ENCODE data around the gene IRAK4. TPM values are rescaled to one million over a fixed set of nuclear protein-coding genes. Genes with fewer than 3 reads are reported as not detected.

The IRAK4 gene
- polyA plus RNA-seq, 12 donors, result 5.5 to 13.6 (median 10.0) TPM; not detected in 1

DNA sequence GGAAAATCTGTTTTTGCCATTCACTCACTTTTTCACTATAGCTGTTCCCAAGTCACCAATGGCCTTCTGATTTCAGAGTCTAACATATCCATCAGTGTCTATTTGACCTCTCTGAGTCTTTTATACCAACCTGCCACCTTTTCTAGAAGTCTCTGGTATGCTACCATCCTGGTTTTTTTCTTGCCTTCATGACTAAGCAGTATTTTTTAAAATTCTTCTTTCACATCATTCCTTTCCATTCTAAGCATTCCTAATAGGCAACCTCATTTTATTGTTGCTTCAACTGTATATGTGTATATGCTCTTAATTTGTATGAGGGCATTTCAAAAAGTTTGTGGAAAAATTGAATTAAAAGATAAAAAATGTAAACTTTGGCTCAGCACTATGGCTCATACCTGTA lies 5.0 kb downstream of the IRAK4 start:
- no peak for DNase-seq

- DNase-seq, result no peak
Observed at GRCh38 chr12:43764528-43764927, 5.8 kb downstream of the IRAK4 start.

- DNase-seq, result no peak
Observed at GRCh38 chr12:43766291-43766690, 7.5 kb downstream of the IRAK4 start.

GRCh38 chr12:43776498-43776897 lies 17.7 kb downstream of the IRAK4 start:
- peak; percentile 28 for DNase-seq

- DNase-seq, result no peak
Observed at GRCh38 chr12:43786899-43787693, 28.3 kb downstream of the IRAK4 start.

DNA sequence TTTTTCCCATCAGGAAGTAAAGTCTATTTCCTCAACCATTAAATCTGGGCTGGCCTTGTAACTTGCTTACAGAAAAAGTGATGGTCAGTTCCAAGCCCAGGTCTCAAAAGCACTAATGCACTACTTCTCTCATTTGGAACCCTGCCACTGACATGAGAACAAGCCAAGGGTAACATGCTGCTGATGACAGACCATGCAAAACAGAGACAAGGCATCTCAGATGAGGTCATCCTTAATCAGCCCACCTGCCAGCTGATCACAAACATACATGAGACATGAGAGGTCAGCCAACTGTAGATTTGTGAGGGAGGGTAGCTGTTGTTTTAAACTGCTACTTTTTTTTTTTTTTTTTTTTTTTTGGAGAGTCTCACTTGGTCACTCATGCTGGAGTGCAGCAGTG lies 31.2 kb downstream of the IRAK4 start:
- peak; percentile 49 for DNase-seq

- no peak for DNase-seq
Observed at GRCh38 chr12:43795716-43796280, 37.0 kb downstream of the IRAK4 start.

GRCh38 chr12:43797561-43798217 lies 38.9 kb downstream of the IRAK4 start:
- no peak for DNase-seq

DNA sequence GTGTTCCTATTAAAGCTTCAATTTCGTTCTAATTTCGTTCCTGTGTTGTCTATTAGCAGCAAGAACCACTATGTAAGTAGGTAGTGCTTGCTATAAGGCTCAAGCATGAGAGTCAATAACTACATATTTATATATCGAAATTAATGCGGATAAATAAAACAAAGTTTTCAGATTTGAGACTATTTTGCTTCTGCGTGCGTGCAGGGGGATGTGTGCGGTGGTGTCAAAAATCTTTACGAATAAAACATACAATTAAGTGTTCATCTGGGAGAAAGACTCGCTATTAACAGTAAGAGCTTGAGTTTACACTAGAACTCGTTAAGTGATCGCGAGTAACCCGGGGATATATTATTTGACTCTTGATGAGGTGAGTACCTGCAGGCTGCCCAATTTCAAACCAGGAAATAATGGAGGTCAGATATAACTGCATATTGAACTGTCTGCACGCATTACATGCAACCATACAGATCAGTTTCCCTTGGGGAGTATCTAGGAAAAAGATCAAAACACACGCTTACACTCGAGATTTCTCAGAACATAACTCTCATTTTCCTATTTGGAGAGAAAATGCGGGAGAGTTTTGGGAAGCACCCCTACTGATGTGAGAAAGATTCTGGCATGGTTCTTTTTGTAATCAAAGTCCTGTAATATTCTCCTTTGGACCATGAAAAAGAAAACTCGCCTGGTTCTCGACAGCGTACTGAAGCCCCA lies 46.6 kb downstream of the IRAK4 start:
- peak; percentile 29 for DNase-seq

GRCh38 chr12:43805860-43806736 lies 47.3 kb downstream of the IRAK4 start, which contains the start of gene TWF1:
Gene TWF1 (minus strand): TSS chr12:43806317. CDS start chr12:43806245, 72 bp downstream.
- peak; percentile 85 for DNase-seq

- no peak for DNase-seq
Observed at GRCh38 chr12:43806737-43807072, 48.0 kb downstream of the IRAK4 start.

DNA sequence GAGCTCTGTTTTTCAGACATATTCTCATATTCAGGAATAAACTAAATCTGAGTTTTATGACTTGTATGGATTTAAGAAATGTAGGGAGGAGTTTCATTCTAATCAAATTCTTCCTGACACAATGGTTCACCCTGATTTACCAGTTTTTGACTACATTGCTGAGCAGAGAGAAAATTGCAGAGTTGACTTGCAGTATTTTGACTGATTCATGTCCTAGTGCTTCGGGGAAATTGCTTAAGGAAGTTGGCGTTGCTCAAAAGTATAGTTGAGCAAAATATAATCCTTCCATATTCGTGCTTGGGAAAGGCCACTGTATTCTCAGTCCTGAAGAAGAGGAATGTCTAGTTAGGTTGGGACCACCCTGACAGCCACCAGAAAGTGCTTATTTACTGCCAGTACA lies 48.6 kb downstream of the IRAK4 start:
- no peak for DNase-seq

DNA sequence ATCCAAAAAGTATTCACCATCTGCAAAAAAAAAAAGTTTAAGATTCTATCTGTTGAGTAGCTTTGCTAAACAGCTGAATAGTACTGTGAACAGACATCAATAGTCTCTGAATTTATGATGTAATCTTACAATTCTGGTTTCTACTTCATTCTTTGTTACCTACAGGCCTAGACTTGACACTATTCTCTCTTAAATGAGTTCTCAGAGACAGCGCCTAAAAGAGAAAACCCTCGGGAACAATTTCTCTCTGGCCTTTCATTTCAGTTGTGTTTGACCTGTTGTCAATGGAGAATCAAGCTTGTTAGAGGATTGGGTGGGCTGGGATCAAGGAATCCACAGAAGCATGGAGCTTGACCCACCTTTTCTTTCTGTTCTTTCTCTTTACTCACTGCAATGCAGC lies 53.3 kb downstream of the IRAK4 start:
- DNase-seq, result no peak

DNA sequence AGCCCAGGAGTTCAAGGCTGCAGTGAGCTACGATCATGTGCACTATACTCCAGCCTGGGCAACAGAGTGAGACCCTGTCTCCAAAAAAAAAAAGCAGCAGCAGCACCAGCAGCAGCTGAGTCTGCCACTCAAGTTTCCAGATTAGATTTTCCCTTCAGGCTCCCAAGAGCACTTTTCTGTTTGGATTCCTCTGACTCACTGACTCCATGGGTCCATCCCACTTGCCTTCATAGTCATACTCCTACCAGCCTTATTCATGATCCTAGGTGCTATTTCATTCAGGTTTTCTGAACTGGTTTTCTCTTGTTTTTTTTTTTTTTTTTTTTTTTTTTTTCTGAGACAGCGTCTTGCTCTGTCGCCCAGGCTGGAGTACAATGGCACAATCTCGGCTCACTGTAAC lies 54.2 kb downstream of the IRAK4 start:
- DNase-seq, result no peak

DNA sequence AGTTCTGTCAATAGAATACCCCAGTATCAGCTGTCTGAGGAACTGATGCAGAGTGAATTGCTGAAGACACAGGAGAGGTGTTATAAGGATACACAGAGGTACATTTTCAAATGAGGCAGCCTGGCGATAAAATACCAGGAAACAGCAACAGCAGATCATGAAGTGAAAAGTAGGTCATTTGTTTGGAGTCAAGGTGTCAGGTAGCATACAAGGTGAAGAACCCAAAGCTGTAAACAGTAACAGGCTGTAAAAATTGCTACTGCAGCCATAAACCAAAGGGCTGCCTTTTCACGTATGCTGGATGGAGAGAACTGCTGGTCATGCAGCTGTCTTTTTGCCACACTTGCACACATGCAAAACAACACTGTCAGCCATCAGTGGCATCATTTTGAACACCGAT lies 56.7 kb downstream of the IRAK4 start:
- no peak for DNase-seq

DNA sequence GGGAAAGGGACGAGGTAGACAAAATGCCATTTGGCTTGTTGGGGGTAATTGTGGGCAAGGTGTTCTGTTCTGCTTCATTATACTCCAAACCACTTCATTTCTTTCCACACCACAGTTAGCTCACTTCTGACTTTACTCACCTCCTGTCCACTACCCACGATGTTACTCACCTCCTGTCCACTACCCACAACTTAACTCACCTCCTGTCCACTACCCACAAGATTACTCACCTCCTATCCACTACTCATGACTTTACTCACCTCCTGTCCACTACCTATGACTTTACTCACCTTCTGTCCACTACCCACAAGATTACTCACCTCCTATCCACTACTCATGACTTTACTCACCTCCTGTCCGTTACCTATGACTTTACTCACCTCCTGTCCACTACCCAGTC lies 57.4 kb downstream of the IRAK4 start:
- no peak for DNase-seq

DNA sequence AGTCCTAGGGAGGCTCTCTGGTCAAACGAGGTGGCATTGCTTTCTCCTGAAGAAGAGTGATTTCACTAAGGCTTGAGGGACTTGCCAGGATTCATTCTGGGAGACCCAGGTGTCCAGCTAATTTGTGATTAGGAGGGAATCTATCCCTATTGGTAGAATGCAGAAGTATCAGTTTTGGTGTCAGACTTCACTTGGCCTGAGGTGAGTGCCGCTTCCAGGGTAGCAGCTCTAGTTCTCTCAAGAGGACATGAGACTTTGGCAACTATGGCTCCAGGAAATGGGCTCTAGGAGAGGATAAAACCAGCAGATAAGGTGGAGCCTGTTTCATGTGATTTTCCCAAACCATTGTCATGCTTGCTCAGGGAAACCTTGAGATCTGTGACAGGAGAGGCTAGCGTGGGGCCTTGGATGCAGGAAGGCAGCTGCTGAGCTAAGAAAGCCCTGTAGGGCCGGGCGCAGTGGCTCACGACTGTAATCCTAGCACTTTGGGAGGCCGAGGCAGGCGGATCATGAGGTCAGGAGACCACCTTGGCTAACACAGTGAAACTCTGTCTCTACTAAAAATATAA lies 65.5 kb downstream of the IRAK4 start:
- DNase-seq, result no peak

GRCh38 chr12:43826681-43827080 lies 67.9 kb downstream of the IRAK4 start:
- DNase-seq, result no peak

- DNase-seq, result no peak
Observed at GRCh38 chr12:43827093-43827492, 68.3 kb downstream of the IRAK4 start.

DNA sequence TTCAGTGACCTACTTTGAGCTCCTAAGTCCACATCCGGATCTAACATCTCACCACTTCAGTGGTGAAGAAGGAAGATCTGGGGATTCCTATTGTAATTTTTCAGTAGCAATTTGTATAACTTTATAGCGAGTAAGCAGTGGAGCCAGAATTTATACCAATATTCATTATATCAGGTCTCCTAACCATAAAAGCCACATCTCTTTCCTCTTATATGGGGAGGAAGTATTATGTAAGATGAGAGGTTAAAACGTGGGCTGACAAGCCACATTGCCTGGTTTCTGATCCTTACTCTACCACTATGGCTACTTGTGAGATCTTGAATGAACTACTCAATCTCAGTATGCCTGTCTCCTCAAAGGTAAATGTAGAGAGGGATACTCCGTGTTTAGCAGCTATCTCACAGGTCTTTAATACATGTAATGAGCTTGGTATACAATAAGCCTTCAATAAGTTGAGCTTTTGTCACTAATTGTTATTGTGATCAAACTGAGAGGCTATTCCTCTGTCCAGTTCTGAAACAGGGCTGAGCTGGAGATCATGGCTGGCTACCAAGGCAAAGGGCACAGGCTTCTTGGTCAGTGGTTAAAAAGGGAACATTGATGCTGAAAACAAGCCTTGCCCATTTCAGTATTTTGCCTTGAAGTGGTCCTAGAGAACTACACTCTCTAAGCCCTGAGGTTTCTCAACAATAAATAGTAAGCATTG lies 73.9 kb downstream of the IRAK4 start:
- no peak for DNase-seq

GRCh38 chr12:43835264-43835655 lies 76.5 kb downstream of the IRAK4 start:
- no peak for DNase-seq
